Stimulated activated CD4-positive, alpha-beta T cell treated with anti-CD3 and anti-CD28 coated beads, TNF-alpha, amount 100 ng/mL, for 1 hour (primary cell): Measurements from ENCODE around the gene ZNF618.
"Not testable (repeated sequence)": the region's sequence is repeated elsewhere in the genome, so short reads cannot be mapped to it uniquely, and the experiment has no call there.

Source experiments
- DNase-seq, 3 donors: peaks; one replicate each; pipeline ENCODE4 v3.0.0-alpha.2; 2020; ENCODE audit warnings: low read depth in 3 of 3, low spot score in 1 of 3

The ZNF618 gene

DNA sequence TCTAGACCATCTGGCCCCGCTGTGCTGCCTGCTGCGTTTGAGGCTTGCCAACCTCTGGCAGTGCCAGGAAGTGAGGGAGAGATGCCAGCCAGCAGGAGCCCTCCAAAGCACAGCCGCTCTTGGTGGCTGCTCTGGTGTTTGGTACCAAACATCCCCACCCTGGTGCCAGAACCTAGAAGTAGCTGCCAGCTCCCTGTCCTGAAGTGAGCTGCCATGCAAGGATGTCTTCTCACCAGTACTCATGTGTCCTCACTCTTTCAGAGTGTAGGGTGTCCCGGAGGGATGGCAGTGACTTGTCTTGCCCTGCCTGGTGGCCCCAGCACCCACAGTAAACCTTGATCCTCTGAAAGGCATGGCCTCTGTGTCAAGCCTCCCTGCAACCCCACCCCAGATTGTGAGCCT lies 158.6 kb downstream of the ZNF618 start:
- no peak for DNase-seq

DNA sequence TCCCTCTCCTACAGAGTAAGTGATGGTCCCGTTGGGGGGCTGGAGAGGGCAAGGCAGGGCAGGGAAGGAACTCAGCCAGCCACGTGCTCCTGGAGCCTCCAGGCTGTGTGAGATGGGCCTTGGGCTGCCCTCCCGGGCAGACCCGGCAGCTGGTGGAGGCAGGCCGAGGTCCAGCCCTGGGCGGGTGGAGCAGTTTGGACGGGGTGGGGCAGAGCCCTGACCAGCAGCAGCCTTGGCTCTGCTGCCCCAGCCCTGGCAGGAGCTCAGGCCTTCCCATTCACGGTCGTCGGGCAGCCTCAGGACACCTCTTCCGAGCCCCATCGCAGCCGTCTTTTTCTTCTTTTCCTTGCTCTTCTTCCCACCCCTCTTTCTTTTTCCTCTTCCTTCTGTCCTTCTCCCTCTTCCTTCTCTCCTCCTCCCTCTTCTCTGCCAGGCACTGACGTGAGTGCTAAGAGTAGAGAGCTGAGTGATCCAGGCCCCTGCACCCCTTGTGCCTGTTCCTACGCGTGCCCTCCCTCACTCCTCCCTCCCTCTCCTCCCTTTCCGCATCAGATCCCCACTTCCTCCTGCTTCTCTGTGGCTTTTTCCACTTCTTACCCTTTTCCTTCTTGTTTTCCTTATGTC lies 159.2 kb downstream of the ZNF618 start:
- DNase-seq, result no peak

- no peak for DNase-seq
These were observed 160.0 kb downstream of the ZNF618 start for GRCh38 chr9:114035845-114036801.

- no peak for DNase-seq
These were observed 161.1 kb downstream of the ZNF618 start for GRCh38 chr9:114037249-114037648.

GRCh38 chr9:114037961-114038723 lies 162.0 kb downstream of the ZNF618 start:
- DNase-seq, result no peak

DNA sequence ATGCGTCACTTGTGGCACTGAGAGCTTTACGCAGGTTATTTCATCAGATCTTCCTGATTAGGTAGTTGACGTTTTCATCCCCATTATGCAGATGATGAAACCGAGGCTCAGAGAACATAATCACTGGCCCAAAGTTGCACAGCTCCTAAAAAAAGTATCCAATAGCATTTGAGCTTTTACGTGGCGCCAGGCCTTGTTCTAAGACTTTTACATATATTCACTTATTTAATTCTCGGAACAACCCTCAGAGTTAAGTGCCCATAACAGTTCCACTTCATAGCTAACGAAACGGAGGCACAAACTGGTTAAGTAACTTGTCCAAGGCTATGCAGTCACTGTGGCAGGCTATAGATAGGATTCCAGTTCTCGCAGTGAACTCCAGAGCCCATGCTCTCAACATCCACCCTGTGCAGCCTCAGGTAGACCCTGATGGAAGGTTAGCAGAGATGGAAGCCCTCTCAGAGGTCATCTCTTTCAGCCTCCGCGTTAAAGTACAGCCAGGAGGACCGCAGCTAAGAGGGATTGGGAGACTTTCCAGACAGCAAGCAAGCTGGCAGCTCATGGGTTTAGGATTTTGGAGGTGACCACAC lies 162.7 kb downstream of the ZNF618 start:
- DNase-seq, result no peak

DNA sequence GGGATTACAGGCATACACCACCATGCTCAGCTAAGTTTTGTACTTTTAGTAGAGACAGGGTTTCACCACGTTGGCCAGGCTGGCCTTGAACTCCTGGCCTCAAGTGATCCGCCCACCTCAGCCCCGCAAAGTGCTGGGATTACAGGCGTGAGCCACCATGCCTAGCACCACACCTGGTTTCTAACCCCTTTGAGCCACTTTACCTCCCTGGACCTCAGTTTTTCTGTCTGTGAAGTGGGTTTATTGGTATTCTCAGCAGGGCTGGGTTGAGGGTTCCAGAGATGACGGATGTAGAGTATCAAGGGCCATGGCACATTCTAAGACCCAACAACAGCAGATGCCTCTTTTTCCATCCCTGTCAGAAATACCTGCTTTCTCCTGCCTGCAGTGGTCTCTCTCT lies 163.4 kb downstream of the ZNF618 start:
- DNase-seq, result no peak

GRCh38 chr9:114043660-114044059 lies 167.6 kb downstream of the ZNF618 start:
- not testable (repeated sequence) for DNase-seq

GRCh38 chr9:114046237-114046755 lies 170.2 kb downstream of the ZNF618 start:
- no peak for DNase-seq

- no peak for DNase-seq
These were observed 170.8 kb downstream of the ZNF618 start for GRCh38 chr9:114046875-114047274.

DNA sequence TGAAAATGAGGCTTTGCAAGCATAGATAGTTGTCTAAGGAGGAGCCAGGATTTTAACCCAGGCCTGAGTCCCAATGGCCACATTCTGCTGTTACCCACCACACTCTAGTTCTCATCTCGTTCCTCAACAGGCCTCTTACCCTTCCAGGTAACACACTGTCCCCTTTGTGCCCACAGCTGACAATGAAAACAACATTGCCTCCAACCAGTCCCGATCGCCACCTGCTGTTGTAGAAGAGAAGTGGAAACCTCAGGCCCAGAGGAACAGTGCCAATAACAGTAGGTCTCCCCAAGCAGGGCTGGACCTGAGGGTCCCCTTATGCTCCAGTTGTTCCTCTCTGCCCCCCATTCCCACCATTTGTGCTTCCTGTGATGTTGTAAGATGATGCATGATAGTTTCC lies 171.6 kb downstream of the ZNF618 start:
- DNase-seq, result no peak

GRCh38 chr9:114048533-114049415 lies 172.7 kb downstream of the ZNF618 start:
- DNase-seq, result no peak

GRCh38 chr9:114049441-114050225 lies 173.5 kb downstream of the ZNF618 start:
- no peak for DNase-seq

DNA sequence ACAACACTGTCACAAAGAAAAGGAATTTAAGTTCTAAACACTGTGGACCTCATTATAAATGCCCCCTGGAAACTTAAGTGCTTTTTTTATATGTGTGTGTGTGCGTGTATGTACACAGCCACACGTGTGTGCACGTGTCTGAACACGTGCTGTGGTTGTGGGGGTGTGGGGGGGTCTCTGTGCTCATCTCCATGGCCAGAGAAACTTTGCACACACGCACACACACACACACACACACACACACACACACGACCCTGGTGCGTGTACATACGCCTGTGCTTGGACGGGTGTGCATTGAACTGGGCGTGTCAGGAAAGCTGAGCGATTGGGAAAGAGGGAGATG lies 174.1 kb downstream of the ZNF618 start:
- no peak for DNase-seq

- DNase-seq, result no peak
These were observed 174.5 kb downstream of the ZNF618 start for GRCh38 chr9:114050646-114051045.

DNA sequence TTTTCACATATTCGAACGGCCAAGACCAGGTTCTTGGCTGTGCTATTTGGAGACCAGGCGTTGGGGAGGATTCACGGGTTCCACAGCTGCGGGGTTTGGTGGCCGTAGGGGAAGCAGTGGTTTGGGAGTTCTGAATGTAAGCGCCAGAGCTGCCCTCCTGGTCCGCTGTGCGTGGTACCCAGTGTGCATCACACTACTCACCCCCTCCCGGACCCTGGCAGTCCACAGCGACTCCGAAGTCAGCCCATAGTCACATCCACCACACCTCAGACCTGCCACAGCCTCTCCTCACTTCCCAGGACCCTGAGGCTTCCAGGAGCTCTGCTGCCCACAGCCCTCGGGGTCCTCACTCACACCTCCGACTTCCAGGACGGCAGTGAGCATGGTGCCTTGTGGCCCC lies 175.2 kb downstream of the ZNF618 start:
- DNase-seq, result no peak

DNA sequence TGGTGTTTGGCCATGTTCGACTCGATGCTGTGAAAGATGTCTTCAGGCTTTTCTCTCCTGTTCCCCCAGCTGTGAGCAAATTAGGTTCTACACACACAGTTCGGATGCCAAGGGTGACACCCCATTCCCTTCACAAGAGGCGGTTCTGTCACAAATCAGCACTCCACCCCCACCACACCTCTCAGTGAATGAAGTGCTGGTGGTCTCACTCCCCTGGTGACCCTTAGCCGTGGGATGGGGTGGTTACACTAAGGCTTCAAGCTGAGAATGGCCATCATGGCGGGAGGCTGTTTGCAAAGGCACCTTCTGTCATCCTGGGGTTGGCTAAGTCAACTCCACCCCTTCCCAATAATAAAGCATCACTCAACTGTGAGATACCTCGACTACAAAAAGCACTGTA lies 175.6 kb downstream of the ZNF618 start:
- DNase-seq, result no peak

GRCh38 chr9:114053246-114054005 lies 177.3 kb downstream of the ZNF618 start:
- no peak for DNase-seq

DNA sequence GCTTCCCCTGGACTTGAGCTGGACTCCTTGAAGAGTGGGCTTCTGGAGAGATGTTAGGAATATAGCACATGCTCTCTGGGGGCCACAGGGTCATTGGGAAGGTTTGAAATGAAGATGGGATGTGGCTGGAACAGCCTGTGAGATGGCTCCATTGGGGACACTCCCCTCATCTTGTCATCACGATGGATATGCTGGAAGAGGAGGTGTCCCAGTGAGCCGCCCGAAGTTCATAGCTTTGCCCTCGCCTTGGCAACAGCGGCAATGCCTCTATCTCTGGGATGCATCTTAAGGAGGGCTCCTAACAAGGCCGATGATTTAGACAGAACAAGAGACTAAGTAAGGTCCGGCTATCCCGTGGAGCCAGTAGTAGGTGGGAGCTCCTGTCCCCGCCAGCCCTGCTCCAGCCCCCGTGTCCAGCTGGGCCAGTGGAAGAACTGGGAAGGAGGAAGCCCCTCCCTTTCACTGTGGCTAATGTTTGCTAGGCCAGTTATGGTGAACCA lies 178.1 kb downstream of the ZNF618 start:
- DNase-seq, result no peak
